Right ventricle myocardium inferior (tissue), 1 donor: ENCODE data around the gene URI1. TPM values are rescaled to one million over a fixed set of nuclear protein-coding genes. Genes with fewer than 3 reads are reported as not detected.
"Not testable (repeated sequence)": the region's sequence is repeated elsewhere in the genome, so short reads cannot be mapped to it uniquely, and the experiment has no call there.

Experiments used
- ATAC-seq: fragments of 200-7000 bp; cut with Tn5 transposase; one replicate; pipeline ENCODE4 v1.9.1; 2020; ENCODE audit warnings: mild to moderate bottlenecking, moderate library complexity
- DNase-seq: peaks from one replicate; pipeline ENCODE4 v3.0.0; 2021; ENCODE audit errors: missing footprints
- intact Hi-C: fragments of 100-400 bp; cut with DNase I; formaldehyde crosslinking; loops from one replicate; pipeline ENCODE4 v1.11.0; 2022
- long read RNA-seq: library from polyadenylated mRNA; unstranded; transcript quantifications from one replicate; pipeline ENCODE4 v2.0.0, GENCODE V29; 2021
- total RNA-seq: library from RNA; stranded (reverse); fragmentation: NEBNext Ultra II Directional; extraction: Animal tissue kit (Norgen Biotek cat#: 25700); gene quantifications from one replicate; pipeline ENCODE4 v1.2.1, GENCODE V29; 2021
- donor health status: DM: no; HTN: yes; CAD: no; lungs with severe emphysema.

URI1 gene, protein sequence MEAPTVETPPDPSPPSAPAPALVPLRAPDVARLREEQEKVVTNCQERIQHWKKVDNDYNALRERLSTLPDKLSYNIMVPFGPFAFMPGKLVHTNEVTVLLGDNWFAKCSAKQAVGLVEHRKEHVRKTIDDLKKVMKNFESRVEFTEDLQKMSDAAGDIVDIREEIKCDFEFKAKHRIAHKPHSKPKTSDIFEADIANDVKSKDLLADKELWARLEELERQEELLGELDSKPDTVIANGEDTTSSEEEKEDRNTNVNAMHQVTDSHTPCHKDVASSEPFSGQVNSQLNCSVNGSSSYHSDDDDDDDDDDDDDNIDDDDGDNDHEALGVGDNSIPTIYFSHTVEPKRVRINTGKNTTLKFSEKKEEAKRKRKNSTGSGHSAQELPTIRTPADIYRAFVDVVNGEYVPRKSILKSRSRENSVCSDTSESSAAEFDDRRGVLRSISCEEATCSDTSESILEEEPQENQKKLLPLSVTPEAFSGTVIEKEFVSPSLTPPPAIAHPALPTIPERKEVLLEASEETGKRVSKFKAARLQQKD
- total RNA-seq, result 43.0 TPM
- long read RNA-seq, transcript URI1-206 (10 exons, 2,495 nt), result minor isoform, 7 of 32 reads
- long read RNA-seq, transcript URI1-202 (11 exons, 3,444 nt), result major isoform, 14 of 32 reads
- long read RNA-seq, partial matches to known transcripts, result 7 of 32 reads
- long read RNA-seq, other reads (novel, unspliced or antisense), result 4 of 32 reads

GRCh38 chr19:29941828-29942403 lies at the start of gene URI1:
TSS of gene URI1 (plus strand) at chr19:29942239. CDS start at chr19:29942548, 309 bp downstream.
- ATAC-seq (peak; percentile 99), DNase-seq (peak; percentile 94)
- intact Hi-C loops, result no loop called here

GRCh38 chr19:29893606-29894284 lies 48.3 kb upstream of the URI1 start:
- ATAC-seq, result no peak
- DNase-seq, result no peak
- intact Hi-C loops, result no loop called here

- no peak for DNase-seq
- intact Hi-C loops, result no loop called here
- no peak for ATAC-seq
Observed at GRCh38 chr19:29896802-29897201, 45.2 kb upstream of the URI1 start.

DNA sequence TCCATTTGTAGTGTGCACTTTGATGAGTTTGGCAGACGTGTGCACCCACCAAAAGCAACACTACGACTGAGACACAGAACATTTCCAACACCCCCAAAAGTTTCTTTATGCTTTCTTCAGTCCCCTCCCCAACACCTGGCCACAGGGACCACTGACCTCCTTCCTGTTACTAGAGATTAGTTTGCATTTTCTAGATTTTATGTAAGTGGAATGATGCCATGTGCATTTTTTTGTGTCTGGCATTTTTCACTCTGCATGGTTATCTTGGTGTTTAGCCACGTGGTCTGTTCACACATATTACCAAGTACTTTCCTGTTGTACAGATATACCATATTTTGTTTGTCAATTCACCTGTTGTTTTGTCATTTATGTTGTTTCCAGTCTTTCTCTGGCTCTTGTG lies 44.6 kb upstream of the URI1 start:
- intact Hi-C loops, result no loop called here
- ATAC-seq, result no peak

GRCh38 chr19:29904017-29904416 lies 38.0 kb upstream of the URI1 start:
- ATAC-seq (no peak), DNase-seq (no peak)
- intact Hi-C loops, result no loop called here

More for the DNA sequence above, 44.6 kb upstream of the URI1 start:
- DNase-seq, result no peak

GRCh38 chr19:29908963-29909944 lies 32.8 kb upstream of the URI1 start:
- intact Hi-C loops, result no loop called here
- ATAC-seq, result no peak
- no peak for DNase-seq

DNA sequence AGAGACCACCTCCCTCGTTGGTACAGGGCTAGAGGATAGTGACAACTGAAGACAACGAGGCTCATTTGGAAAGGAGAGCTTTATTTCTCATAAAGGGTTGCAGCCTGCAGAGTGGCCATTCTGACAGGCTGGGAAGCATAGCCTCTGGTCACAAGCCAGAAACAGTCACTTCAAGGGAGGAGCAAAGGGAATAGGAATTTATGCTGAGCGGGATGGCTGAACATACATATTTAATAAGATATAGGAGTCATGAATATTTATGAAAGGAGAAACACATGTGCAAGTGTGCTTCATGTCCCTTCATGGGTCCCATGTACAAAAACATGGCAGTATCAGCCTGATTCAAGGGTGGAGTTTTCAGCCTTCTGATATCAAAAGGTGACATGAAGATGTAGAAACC lies 27.1 kb upstream of the URI1 start:
- DNase-seq (no peak), ATAC-seq (no peak)
- intact Hi-C loops, result no loop called here

GRCh38 chr19:29915832-29916231 lies 26.2 kb upstream of the URI1 start:
- DNase-seq, intact Hi-C loops: not testable (repeated sequence)

DNA sequence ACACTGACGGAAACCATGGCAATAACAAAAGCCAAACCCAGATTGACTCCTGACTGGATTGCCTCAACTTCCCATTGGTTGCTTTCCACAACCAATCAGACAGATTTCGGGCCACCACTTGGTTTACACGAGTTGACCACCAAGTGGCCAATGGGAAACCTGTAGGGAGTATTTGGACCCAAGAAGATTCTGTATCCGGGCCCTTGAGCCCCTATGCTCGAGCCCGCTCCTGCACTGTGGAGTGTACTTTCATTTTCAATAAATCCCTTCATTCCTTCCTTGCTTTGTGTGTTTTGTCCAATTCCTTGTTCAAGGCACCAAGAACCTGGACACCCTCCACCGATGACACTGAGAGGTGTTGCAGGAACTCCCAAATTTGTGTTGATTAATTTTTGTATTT lies 24.1 kb upstream of the URI1 start:
- intact Hi-C loops, result no loop called here
- DNase-seq (no peak), ATAC-seq (no peak)

More at GRCh38 chr19:29915832-29916231, 26.2 kb upstream of the URI1 start:
- ATAC-seq, result not testable (repeated sequence)

GRCh38 chr19:29918891-29919290 lies 23.1 kb upstream of the URI1 start:
- intact Hi-C loops, result no loop called here
- ATAC-seq (no peak), DNase-seq (no peak)

GRCh38 chr19:29922972-29923371 lies 19.1 kb upstream of the URI1 start:
- ATAC-seq (no peak), DNase-seq (no peak)
- intact Hi-C loops, result no loop called here

- no peak for ATAC-seq
- intact Hi-C loops, result no loop called here
Observed at GRCh38 chr19:29923653-29924052, 18.4 kb upstream of the URI1 start.

DNA sequence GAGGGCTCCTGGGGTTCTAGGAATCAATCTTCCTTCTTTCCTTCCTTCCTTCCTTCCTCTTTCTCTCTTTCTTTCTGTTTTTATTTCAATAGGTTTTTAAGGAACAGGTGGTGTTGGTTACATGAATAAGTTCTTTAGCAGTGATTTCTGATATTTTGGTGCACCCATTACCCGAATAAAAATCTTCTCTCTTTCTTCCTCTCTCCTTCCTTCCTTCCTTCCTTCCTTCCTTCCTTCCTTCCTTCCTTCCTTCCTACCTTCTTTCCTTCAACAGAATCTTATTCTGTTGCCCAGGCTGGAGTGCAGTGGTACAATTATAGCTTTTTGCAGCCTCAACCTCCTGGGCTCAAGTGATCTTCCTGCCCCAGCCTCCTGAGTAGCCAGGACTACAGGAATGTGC lies 16.0 kb upstream of the URI1 start:
- DNase-seq (no peak), ATAC-seq (no peak)
- intact Hi-C loops, result no loop called here

More at GRCh38 chr19:29923653-29924052, 18.4 kb upstream of the URI1 start:
- DNase-seq, result no peak

DNA sequence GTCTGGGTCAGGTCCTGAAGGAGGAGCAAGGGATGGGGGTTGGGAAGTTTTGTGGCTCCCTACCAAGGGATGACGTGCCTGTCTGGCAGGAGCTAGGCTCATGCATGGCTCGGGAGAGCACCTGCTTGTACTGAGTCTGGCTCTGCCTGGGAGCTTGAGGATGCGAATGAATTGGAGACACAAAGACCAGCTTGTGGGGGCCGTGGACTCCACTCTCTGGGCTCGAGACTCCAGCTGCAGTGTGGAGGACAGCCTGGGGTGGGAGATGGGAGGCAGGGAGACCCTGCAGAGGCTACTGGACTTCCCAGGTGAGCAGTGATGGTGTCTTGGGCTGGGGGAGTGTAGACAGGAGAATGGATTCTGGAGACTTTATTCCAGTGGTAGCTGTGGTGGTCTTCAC lies 15.2 kb upstream of the URI1 start:
- no peak for ATAC-seq
- intact Hi-C loops, result no loop called here
- no peak for DNase-seq

GRCh38 chr19:29927944-29928625 lies 14.0 kb upstream of the URI1 start:
- DNase-seq, result no peak
- intact Hi-C loops, result no loop called here
- no peak for ATAC-seq

DNA sequence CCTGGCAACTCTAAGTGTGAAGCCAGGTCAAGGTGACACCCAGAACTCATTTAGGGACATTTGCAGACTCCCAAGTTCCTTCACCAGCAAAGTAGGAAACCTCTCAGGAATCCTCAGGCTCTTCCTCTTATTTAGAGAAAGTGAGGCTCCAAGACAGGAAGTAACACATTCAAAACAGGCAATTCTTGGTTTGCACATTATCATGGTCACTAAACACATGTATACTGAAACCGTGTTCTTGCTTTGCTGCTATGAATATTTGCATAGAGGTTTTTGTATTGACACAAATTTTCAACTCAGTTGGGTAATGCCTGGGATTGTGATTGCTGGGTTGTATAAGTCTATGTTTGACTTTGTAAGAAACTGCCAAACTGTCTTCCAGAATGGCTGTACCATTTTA lies 13.2 kb upstream of the URI1 start:
- DNase-seq, result no peak
- intact Hi-C loops, result no loop called here

GRCh38 chr19:29934257-29934656 lies 7.8 kb upstream of the URI1 start:
- no peak for DNase-seq
- no peak for ATAC-seq
- intact Hi-C loops, result no loop called here

More for the DNA sequence above, 13.2 kb upstream of the URI1 start:
- ATAC-seq, result no peak

DNA sequence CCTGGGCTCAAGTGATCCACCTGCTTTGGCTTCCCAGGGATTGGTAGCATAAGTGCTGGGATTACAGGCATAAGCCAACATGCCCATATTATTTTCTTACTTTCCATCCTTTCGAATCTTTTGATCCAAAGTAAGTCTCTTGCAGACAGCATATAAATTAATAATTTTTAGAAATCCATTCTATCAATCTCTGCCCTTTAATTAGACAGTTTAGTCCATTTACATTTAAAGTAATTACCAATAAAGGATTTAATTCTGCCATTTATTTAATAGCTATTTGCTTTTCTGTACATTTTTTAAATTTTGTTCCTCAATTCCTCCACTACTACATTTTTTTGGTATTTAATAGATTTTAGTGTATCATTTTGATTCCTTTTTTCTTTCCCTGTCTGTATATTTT lies 7.3 kb upstream of the URI1 start:
- DNase-seq (no peak), ATAC-seq (no peak)
- intact Hi-C loops, result no loop called here
